ENCODE data around the gene CLN3. TPM values are rescaled to one million over a fixed set of nuclear protein-coding genes. Genes with fewer than 3 reads are reported as not detected.
A peak's percentile ranks its signal among the peaks of the same experiment; 100 is the strongest.

The CLN3 gene
- total RNA-seq, 1 donor from 2014 or later = 73.7 TPM

DNA sequence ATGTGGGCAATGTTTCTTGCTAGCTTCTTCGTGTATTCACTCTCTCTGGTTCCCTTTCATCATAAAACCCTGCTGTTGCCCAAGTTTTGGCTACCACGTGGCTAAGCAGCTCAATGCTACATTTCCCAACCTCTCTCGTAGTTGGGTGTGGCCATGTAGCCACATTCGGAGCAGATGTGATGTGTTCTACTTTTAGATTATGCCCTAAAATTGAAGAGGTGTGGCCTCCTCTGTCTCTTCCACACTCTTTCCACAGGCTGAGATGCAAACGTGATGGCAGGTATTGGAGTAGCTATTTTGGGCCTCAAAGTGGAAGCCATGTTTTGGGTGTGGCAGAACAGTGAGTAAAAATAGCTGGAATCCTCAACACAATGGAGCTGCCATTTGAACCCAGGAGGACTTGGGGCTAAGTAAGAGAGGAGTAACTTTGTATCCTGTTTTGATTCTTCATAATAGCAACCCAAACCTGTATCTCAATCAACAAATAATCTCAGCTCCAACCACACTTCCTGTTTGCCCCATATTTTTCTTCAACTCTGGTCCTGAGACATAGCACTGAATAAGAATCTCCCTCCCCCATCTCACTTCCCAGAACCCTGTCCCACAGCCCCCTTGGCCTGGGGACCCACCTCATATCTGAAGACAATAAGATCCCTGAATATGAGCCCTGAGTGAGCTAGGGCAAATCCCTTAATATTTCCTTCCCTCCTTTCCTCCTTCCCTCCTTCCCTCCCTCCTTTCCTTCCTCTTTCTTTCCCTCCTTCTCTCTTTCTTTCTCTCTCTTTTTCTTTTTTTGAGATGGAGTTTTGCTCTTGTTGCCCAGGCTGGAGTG lies 42.9 kb upstream of the CLN3 start:
- ATAC-seq (peak; percentile 51), DNase-seq (peak; percentile 68)
- Histone ChIP-seq H3K27me3 (no peaks in the 10 kb centered on the region), H3K36me3 (peaks cover 11% of the 10 kb centered on the region), H3K27ac (peak overlapping the region; percentile 58), H3K9me3 (no peaks in the 10 kb centered on the region), H3K4me1 (peaks cover 53% of the 10 kb centered on the region), H3K4me3 (no peak overlapping the region)
- intact Hi-C loops (cut with DNase I) = no loop called here
- TF ChIP-seq, protein P1, sequence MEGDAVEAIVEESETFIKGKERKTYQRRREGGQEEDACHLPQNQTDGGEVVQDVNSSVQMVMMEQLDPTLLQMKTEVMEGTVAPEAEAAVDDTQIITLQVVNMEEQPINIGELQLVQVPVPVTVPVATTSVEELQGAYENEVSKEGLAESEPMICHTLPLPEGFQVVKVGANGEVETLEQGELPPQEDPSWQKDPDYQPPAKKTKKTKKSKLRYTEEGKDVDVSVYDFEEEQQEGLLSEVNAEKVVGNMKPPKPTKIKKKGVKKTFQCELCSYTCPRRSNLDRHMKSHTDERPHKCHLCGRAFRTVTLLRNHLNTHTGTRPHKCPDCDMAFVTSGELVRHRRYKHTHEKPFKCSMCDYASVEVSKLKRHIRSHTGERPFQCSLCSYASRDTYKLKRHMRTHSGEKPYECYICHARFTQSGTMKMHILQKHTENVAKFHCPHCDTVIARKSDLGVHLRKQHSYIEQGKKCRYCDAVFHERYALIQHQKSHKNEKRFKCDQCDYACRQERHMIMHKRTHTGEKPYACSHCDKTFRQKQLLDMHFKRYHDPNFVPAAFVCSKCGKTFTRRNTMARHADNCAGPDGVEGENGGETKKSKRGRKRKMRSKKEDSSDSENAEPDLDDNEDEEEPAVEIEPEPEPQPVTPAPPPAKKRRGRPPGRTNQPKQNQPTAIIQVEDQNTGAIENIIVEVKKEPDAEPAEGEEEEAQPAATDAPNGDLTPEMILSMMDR (IDR thresholded peaks at IDR 0.05) = no peak

DNA sequence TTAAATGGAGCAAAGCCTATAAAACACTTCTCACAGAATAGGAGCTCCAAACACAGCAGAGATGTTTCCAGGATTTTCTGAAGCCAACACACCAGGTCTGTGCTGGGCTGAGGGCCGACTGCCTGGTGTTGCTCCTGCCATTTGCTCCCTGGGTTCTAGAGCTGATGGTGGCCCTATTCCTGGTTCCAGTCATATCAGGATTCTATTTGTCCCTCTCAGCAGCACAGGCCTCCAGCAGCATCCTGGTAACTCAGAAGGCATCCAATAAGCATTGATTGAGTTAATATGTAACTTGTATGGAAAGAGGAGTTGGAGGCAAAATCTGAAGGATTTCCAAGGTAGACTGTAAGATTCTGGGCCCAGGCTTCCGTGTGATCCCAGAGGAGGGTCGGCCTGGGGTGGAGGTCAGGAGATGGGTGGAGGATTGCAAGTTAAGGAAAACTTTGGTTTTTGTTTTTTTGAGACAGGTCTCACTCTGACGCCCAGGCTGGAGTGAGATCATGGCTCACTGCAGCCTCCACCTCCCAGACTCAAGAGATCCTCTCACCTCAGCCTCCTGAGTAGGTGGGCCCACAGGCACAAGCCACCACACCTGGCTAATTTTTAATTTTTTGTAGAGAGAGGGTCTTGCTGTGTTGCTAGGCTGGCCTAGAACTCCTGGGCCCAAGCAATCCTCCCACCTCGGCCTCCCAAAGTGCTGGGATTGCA lies 41.2 kb upstream of the CLN3 start:
- TF ChIP-seq, protein P1 (IDR thresholded peaks at IDR 0.05) = no peak
- DNase-seq (no peak), ATAC-seq (no peak)
- H3K27ac ChIP-seq = peak overlapping the region; percentile 78
- H3K9me3 ChIP-seq = no peaks in the 10 kb centered on the region
- no peaks in the 10 kb centered on the region for H3K27me3 ChIP-seq
- intact Hi-C loops (cut with DNase I) = no loop called here
- H3K36me3 ChIP-seq = peaks cover 11% of the 10 kb centered on the region
- H3K4me3 ChIP-seq = no peak overlapping the region
- H3K4me1 ChIP-seq = peaks cover 47% of the 10 kb centered on the region

DNA sequence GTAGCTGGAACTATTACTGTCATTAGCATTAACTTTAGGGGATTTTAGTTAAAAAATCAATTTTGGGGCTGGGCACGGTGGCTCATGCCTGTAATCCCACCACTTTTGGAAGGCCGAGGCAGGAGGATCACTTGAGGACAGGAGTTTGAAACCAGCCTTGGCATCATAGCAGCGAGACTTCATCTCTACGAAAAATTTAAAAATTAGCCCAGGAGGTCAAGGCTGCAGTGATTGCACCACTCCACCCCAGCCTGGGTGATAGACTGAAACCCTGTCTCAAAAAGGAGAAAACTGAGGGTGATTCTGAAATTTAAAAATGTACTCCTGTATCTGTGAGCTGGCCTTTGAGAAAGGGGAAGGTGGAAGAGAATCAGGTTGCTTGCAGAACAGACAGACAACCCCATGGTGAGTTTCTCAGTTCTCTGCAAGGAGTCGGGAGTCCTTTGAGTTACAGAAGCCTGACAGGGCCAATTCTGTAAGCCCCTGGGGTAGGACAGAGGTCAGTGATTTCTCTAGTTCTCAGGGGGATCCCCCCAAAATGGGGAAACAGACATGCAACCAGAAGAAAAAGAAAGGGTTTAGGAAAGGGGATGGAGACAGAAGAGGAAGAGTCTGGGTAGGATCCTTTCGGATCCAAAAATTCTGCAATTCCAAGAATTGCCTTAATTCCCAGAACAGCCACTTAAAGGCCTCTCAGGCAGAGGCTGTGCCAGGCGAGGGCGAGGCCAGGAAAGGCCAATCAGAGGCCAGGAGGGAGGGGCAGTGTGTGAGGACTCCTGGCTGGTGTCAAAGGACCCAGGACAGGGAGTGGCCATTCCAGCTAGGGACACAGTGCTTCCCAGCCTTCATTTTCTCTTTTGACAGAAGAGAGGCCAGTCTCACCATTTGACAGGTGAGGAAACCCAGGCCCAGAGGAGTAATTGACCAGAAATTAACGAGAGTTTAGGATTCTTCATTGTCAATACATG lies 40.2 kb upstream of the CLN3 start:
- intact Hi-C loops (cut with DNase I) = no loop called here

DNA sequence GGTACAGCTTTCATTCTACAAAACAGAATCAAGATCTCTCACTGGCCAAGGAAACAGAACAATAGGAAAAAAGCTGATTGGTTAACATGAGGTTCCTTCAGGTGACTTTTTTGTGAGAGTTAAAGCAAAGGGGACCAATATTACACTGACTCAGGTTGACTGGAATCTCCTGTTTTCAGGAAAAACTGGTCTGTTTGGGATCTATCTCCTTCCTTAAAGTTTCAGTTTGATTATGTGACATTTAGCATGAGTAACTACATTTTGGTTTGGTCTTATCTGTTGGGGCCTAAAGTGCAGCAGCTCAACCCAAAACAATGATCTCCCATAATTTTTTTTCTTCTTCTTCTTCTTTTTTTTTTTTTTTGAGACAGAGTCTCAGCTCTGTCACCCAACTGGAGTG lies 37.2 kb upstream of the CLN3 start:
- Histone ChIP-seq H3K27me3 (no peaks in the 10 kb centered on the region), H3K4me3 (no peak overlapping the region), H3K4me1 (peaks cover 20% of the 10 kb centered on the region), H3K9me3 (no peaks in the 10 kb centered on the region), H3K27ac (no peak overlapping the region), H3K36me3 (no peaks in the 10 kb centered on the region)
- TF ChIP-seq, protein P1 (IDR thresholded peaks at IDR 0.05) = no peak
- intact Hi-C loops (cut with DNase I) = no loop called here
- ATAC-seq (no peak), DNase-seq (no peak)

More for the DNA sequence above, 40.2 kb upstream of the CLN3 start:
- no peak overlapping the region for H3K4me3 ChIP-seq
- H3K36me3 ChIP-seq = peaks cover 6% of the 10 kb centered on the region
- peaks cover 41% of the 10 kb centered on the region for H3K4me1 ChIP-seq
- ATAC-seq (peak; percentile 96), DNase-seq (peak; percentile 91)
- TF ChIP-seq, protein P1 (IDR thresholded peaks at IDR 0.05) = no peak
- peak overlapping the region; percentile 78 for H3K27ac ChIP-seq
- no peaks in the 10 kb centered on the region for H3K9me3 ChIP-seq
- H3K27me3 ChIP-seq = no peaks in the 10 kb centered on the region

DNA sequence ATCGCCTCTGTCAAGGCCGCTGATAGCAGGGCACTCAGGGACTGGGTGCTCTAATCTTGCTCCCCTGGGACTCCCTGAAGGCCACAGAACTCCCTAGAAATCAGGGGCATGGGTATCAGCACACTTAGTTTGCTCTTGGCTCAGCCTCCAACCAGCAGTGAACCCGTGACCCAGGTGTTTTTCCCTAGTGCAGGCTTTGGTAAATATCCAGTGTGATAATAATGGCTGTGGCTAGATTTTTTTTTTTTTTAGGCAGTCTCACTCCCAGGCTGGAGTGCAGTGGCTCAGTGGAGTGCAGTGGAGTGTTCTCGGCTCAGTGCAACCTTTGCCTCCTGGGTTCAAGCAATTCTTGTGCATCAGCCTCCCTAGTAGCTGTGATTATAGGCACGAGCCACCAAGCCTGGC lies 36.6 kb upstream of the CLN3 start:
- intact Hi-C loops (cut with DNase I) = no loop called here
- Histone ChIP-seq H3K36me3 (no peaks in the 10 kb centered on the region), H3K27me3 (no peaks in the 10 kb centered on the region), H3K9me3 (no peaks in the 10 kb centered on the region), H3K4me1 (peaks cover 15% of the 10 kb centered on the region), H3K4me3 (no peak overlapping the region), H3K27ac (no peak overlapping the region)
- ATAC-seq = no peak
- no peak for DNase-seq
- TF ChIP-seq, protein P1 (IDR thresholded peaks at IDR 0.05) = no peak
